ENCODE results near the gene EGFR. TPM values are rescaled to one million over a fixed set of nuclear protein-coding genes. Genes with fewer than 3 reads are reported as not detected.
A peak's percentile ranks its signal among the peaks of the same experiment; 100 is the strongest.

The EGFR gene
- total RNA-seq, 4 donors from 2014 or later: 224 to 292 (median 233) TPM

- TF ChIP-seq CTCF (IDR thresholded peaks at IDR 0.05) (no peak), POLR2A (IDR thresholded peaks at IDR 0.05) (no peak)
- intact Hi-C loops (cut with DNase I; ENCODE audit: low total_unique reads): no loop called here
Observed at GRCh38 chr7:55199418-55199817, 180.6 kb downstream of the EGFR start.

GRCh38 chr7:55200441-55200840 is 181.6 kb downstream of the EGFR start:
- WGBS, 2 donors: 89 to 92% methylated on average over 11 of the region's 11 CpGs
- intact Hi-C loops (cut with DNase I; ENCODE audit: low total_unique reads): no loop called here
- no peak for DNase-seq (ENCODE audit: low spot score in 2 of 2)
- no peak overlapping the region for H3K4me3 ChIP-seq (ENCODE audit: low read depth, poor library complexity, severe bottlenecking)
- TF ChIP-seq POLR2A (IDR thresholded peaks at IDR 0.05): no peak
- no peak for TF ChIP-seq CTCF (IDR thresholded peaks at IDR 0.05)

More at GRCh38 chr7:55199418-55199817, 180.6 kb downstream of the EGFR start:
- H3K4me3 ChIP-seq (ENCODE audit: low read depth, poor library complexity, severe bottlenecking): no peak overlapping the region
- 75 to 82% methylated on average over 1 of the region's 1 CpG for WGBS, 2 donors
- no peak for DNase-seq (ENCODE audit: low spot score in 2 of 2)

GRCh38 chr7:55202150-55202913 is 183.5 kb downstream of the EGFR start:
- H3K4me3 ChIP-seq (ENCODE audit: low read depth, poor library complexity, severe bottlenecking): no peak overlapping the region
- DNase-seq (ENCODE audit: low spot score in 2 of 2): no peak
- WGBS, 2 donors: 76 to 80% methylated on average over 11 to 13 of the region's 13 CpGs
- TF ChIP-seq POLR2A (IDR thresholded peaks at IDR 0.05) (no peak), CTCF (IDR thresholded peaks at IDR 0.05) (no peak)
- intact Hi-C loops (cut with DNase I; ENCODE audit: low total_unique reads): no loop called here

DNA sequence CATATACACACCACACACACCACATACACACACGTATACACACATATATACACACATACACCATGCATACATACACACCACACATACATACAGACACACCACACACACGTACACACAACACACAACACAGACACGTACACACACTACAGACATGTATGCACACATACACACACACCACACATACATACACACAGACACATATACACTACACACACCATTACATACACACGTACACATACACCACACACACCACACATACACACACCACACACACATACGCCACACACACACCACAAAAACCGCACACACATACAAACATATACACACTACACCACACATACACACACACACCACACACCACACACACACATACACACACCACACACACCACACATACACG is 184.5 kb downstream of the EGFR start:
- 89% methylated on average over 7 of the region's 7 CpGs for WGBS, 2 donors

GRCh38 chr7:55205124-55205955 is 186.5 kb downstream of the EGFR start:
- intact Hi-C loops (cut with DNase I; ENCODE audit: low total_unique reads): no loop called here
- 81 to 83% methylated on average over 16 of the region's 16 CpGs for WGBS, 2 donors

More for the DNA sequence above, 184.5 kb downstream of the EGFR start:
- H3K4me3 ChIP-seq (ENCODE audit: low read depth, poor library complexity, severe bottlenecking): no peak overlapping the region
- TF ChIP-seq CTCF (IDR thresholded peaks at IDR 0.05): no peak
- no peak for TF ChIP-seq POLR2A (IDR thresholded peaks at IDR 0.05)
- intact Hi-C loops (cut with DNase I; ENCODE audit: low total_unique reads): no loop called here
- DNase-seq (ENCODE audit: low spot score in 2 of 2): no peak

More at GRCh38 chr7:55205124-55205955, 186.5 kb downstream of the EGFR start:
- DNase-seq (ENCODE audit: low spot score in 2 of 2): peak in 1 of 2 donors; percentile 71
- no peak for TF ChIP-seq CTCF (IDR thresholded peaks at IDR 0.05)
- TF ChIP-seq POLR2A (IDR thresholded peaks at IDR 0.05): no peak
- H3K4me3 ChIP-seq (ENCODE audit: low read depth, poor library complexity, severe bottlenecking): no peak overlapping the region

Measured in lower leg skin (tissue), 4 donors.